Panc1 (cell line): ENCODE measurements around the gene NUDT9. TPM values are rescaled to one million over a fixed set of nuclear protein-coding genes. Genes with fewer than 3 reads are reported as not detected.
"Not testable (repeated sequence)": the region's sequence is repeated elsewhere in the genome, so short reads cannot be mapped to it uniquely, and the experiment has no call there.

Experiments
- ATAC-seq: fragments of 200-7000 bp; cut with Tn5 transposase; 2 replicates; pipeline ENCODE4 v1.9.1; 2020; ENCODE audit warnings: mild to moderate bottlenecking, moderate library complexity
- BruUV-seq: library from RNA; stranded (reverse); fragments of 400-500 nt; replicated peaks from 2 replicates; lab custom pipeline; 2021; lab: Mats Ljungman, UMichigan
- CTCF ChIA-PET: fragments of 300-600 bp; sonication (Branson Sonifier 250); formaldehyde crosslinking; loops from one replicate; lab custom pipeline; 2022; ENCODE audit warnings: antibody characterized with exemption; lab: Charles Lee
- POLR2A ChIA-PET: fragments of 300-600 bp; sonication (Branson Sonifier 250); formaldehyde crosslinking; loops from one replicate; lab custom pipeline; 2022; ENCODE audit warnings: antibody characterized with exemption; lab: Charles Lee
- DNase-seq: peaks from one replicate; pipeline ENCODE4 v3.0.0-alpha.2; 2010; ENCODE audit warnings: low read depth, low spot score
- H3K27ac ChIP-seq: 2 replicates; pipeline ENCODE4 v1.5.1; 2011; ENCODE audit warnings: mild to moderate bottlenecking, low read length, inconsistent platforms
- H3K27me3 ChIP-seq: fragments of 200-500 bp; sonication (Bioruptor generic); 2 replicates; pipeline ENCODE4 v1.6.0; 2014; ENCODE audit warnings: low read length, inconsistent platforms; ENCODE audit not compliant: control insufficient read depth, insufficient read depth
- H3K36me3 ChIP-seq: fragments of 200-500 bp; sonication (Bioruptor generic); 2 replicates; pipeline ENCODE4 v1.5.1; 2014; ENCODE audit warnings: inconsistent platforms, mild to moderate bottlenecking, low read length, moderate library complexity; ENCODE audit not compliant: control insufficient read depth, insufficient read depth
- H3K4me1 ChIP-seq: 2 replicates; pipeline ENCODE4 v1.5.1; 2011; ENCODE audit warnings: inconsistent platforms, mild to moderate bottlenecking, low read length, moderate library complexity; ENCODE audit not compliant: control insufficient read depth, insufficient read depth
- H3K4me3 ChIP-seq, 2 experiments: 2 replicates each; pipeline ENCODE4 v1.5.1; 2011 to 2012; ENCODE audit warnings: low read depth in 2 of 2, low read length in 2 of 2, mild to moderate bottlenecking in 2 of 2, inconsistent platforms in 1 of 2, moderate library complexity in 1 of 2
- H3K9me3 ChIP-seq: fragments of 200-500 bp; sonication (Bioruptor generic); 2 replicates; pipeline ENCODE4 v1.5.1; 2014; ENCODE audit warnings: low read depth, mild to moderate bottlenecking, inconsistent platforms, low read length, moderate library complexity; ENCODE audit not compliant: control insufficient read depth, insufficient read depth
- CTCF ChIP-seq: fragments of 450-650 bp; IDR thresholded peaks from 2 replicates; pipeline ENCODE4 v1.5.1; 2017; ENCODE audit warnings: mild to moderate bottlenecking
- POLR2AphosphoS5 ChIP-seq: IDR thresholded peaks from 2 replicates; pipeline ENCODE4 v1.6.1; 2012; ENCODE audit warnings: mild to moderate bottlenecking, low read depth, low read length, moderate library complexity
- REST ChIP-seq, 2 experiments: IDR thresholded peaks; 2 replicates each; pipeline ENCODE4 v1.6.1; 2011 to 2012; ENCODE audit warnings: low read depth in 2 of 2, control low read depth in 1 of 2, low read length in 1 of 2, mild to moderate bottlenecking in 1 of 2, moderate library complexity in 1 of 2; ENCODE audit not compliant: insufficient read depth in 1 of 2
- SIN3A ChIP-seq: IDR thresholded peaks from 2 replicates; pipeline ENCODE4 v1.6.1; 2012; ENCODE audit warnings: low read depth, mild to moderate bottlenecking, low read length, moderate library complexity, borderline replicate concordance; ENCODE audit not compliant: insufficient read depth
- TCF7L2 ChIP-seq: IDR thresholded peaks from 2 replicates; pipeline ENCODE4 v1.6.1; 2011; ENCODE audit warnings: mild to moderate bottlenecking, low read depth, low read length, inconsistent platforms
- in situ Hi-C: cut with HindIII; loops from 2 replicates; pipeline ENCODE4 v1.10.0; 2016; ENCODE audit warnings: low sequenced_read_pairs, low pct_unique_long_range_greater_than_20kb
- intact Hi-C: fragments of 100-400 bp; cut with micrococcal nuclease; formaldehyde crosslinking; loops from one replicate; pipeline ENCODE4 v1.10.0; 2022; ENCODE audit not compliant: unreplicated experiment
- total RNA-seq: library from RNA; stranded (reverse); gene quantifications from one replicate; pipeline ENCODE4 v1.2.1, GENCODE V29; 2021; ENCODE audit not compliant: unreplicated experiment

Gene NUDT9
- total RNA-seq, 1 experiment from 2014 or later = 21.7 TPM

- H3K27me3 ChIP-seq = no peaks in the 10 kb centered on the region
- no peak overlapping the region for H3K27ac ChIP-seq
- DNase-seq (no peak), ATAC-seq (no peak)
- H3K9me3 ChIP-seq = no peaks in the 10 kb centered on the region
- H3K4me3 ChIP-seq = no peak overlapping the region
- intact Hi-C loops (no loop called here), in situ Hi-C loops (no loop called here)
- TF ChIP-seq TCF7L2 (no peak), SIN3A (no peak), CTCF (no peak), POLR2AphosphoS5 (no peak), REST (IDR thresholded peaks at IDR 0.05; ENCODE audit: insufficient read depth in 1 of 2, low read depth in 2 of 2, low read length in 1 of 2) (no peak)
- ChIA-PET CTCF (no interaction called here), POLR2A (no interaction called here)
- H3K36me3 ChIP-seq = no peaks in the 10 kb centered on the region
- BruUV-seq = no TSS peak
- no peaks in the 10 kb centered on the region for H3K4me1 ChIP-seq
Observed at GRCh38 chr4:87399954-87400353, 22.4 kb upstream of the NUDT9 start.

- H3K27me3 ChIP-seq, POLR2A ChIA-PET, H3K36me3 ChIP-seq, ATAC-seq, H3K9me3 ChIP-seq, BruUV-seq, intact Hi-C loops, H3K4me1 ChIP-seq, in situ Hi-C loops, H3K4me3 ChIP-seq, CTCF ChIA-PET, DNase-seq, H3K27ac ChIP-seq: not testable (repeated sequence)
Observed at GRCh38 chr4:87403732-87404131, 18.6 kb upstream of the NUDT9 start.

GRCh38 chr4:87405211-87405820, 17.1 kb upstream of the NUDT9 start:
- BruUV-seq = no TSS peak
- in situ Hi-C loops = no loop called here
- ATAC-seq (no peak), DNase-seq (no peak)
- no peaks in the 10 kb centered on the region for H3K36me3 ChIP-seq
- intact Hi-C loops = no loop called here
- no peak for TF ChIP-seq CTCF
- no peak for TF ChIP-seq REST (IDR thresholded peaks at IDR 0.05; ENCODE audit: insufficient read depth in 1 of 2, low read depth in 2 of 2, low read length in 1 of 2)
- TF ChIP-seq SIN3A = no peak
- H3K4me1 ChIP-seq = peaks cover 3% of the 10 kb centered on the region; the same call in 1 of the 2 replicates
- H3K27me3 ChIP-seq = no peaks in the 10 kb centered on the region
- no peak overlapping the region for H3K4me3 ChIP-seq
- H3K27ac ChIP-seq = no peak overlapping the region
- H3K9me3 ChIP-seq = no peaks in the 10 kb centered on the region
- ChIA-PET CTCF (no interaction called here), POLR2A (no interaction called here)
